ENCODE data around the gene PCDHGA1.
"Not testable (repeated sequence)": the region's sequence is repeated elsewhere in the genome, so short reads cannot be mapped to it uniquely, and the experiment has no call there.

The PCDHGA1 gene

DNA sequence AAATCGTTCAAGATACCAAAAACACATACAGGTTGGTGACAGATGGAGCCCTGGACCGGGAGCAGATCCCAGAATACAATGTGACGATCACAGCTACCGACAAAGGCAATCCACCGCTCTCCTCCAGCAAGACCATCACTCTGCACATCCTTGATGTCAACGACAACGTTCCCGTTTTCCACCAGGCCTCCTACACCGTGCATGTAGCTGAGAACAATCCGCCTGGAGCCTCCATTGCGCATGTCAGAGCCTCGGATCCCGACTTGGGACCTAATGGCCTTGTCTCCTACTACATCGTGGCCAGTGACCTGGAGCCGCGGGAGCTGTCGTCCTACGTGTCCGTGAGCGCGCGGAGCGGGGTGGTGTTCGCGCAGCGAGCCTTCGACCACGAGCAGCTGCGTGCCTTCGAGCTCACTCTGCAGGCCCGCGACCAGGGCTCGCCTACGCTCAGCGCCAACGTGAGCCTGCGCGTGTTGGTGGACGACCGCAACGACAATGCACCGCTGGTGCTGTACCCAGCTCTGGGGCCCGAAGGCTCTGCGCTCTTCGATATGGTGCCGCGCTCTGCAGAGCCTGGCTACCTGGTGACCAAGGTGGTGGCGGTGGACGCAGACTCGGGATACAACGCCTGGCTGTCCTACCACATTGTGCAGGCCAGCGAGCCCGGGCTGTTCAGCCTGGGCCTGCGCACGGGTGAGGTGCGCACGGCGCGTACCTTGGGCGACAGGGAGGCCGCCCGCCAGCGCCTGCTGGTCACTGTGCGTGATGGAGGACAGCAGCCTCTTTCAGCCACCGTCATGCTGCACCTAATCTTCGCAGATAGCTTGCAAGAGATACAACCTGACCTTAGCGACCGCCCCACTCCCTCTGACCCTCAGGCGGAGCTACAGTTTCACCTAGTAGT lies 41.5 kb downstream of the PCDHGA1 start:
- TF ChIP-seq EZH2phosphoT487 (IDR thresholded peaks at IDR 0.05; ENCODE audit: low read depth) (no peak), CTCF (IDR thresholded peaks at IDR 0.05; ENCODE audit: low read depth, low read length) (no peak)
- no peak overlapping the region for H3K4me2 ChIP-seq (ENCODE audit: low read length)
- H4K20me1 ChIP-seq (ENCODE audit: insufficient read depth, low read length), result no peaks in the 10 kb centered on the region
- H2AFZ ChIP-seq (ENCODE audit: low read depth, low read length), result no peak overlapping the region
- H3K4me3 ChIP-seq (ENCODE audit: low read length), result no peak overlapping the region
- H3K4me1 ChIP-seq (ENCODE audit: low read length), result no peaks in the 10 kb centered on the region
- H3K27me3 ChIP-seq (ENCODE audit: low read depth, low read length), result no peaks in the 10 kb centered on the region
- no peak overlapping the region for H3K27ac ChIP-seq (ENCODE audit: low read length)
- no peaks in the 10 kb centered on the region for H3K9me3 ChIP-seq (ENCODE audit: insufficient read depth, low read length)
- no peaks in the 10 kb centered on the region for H3K79me2 ChIP-seq (ENCODE audit: low read length)
- H3K36me3 ChIP-seq (replicated peaks; ENCODE audit: low read depth, low read length), result no peaks in the 10 kb centered on the region
- no peak overlapping the region for H3K9ac ChIP-seq (ENCODE audit: low read length)

- TF ChIP-seq EZH2phosphoT487 (IDR thresholded peaks at IDR 0.05; ENCODE audit: low read depth) (no peak), CTCF (IDR thresholded peaks at IDR 0.05; ENCODE audit: low read depth, low read length) (no peak)
- Histone ChIP-seq H2AFZ (ENCODE audit: low read depth, low read length) (no peak within 1 kb of the TSS), H3K36me3 (replicated peaks; ENCODE audit: low read depth, low read length) (no peaks in the 10 kb centered on the region), H3K79me2 (ENCODE audit: low read length) (no peaks in the 10 kb centered on the region), H3K9me3 (ENCODE audit: insufficient read depth, low read length) (no peaks in the 10 kb centered on the region), H3K27me3 (ENCODE audit: low read depth, low read length) (no peaks in the 10 kb centered on the region), H3K9ac (ENCODE audit: low read length) (no peak within 1 kb of the TSS), H4K20me1 (ENCODE audit: insufficient read depth, low read length) (no peaks in the 10 kb centered on the region), H3K27ac (ENCODE audit: low read length) (no peak within 1 kb of the TSS), H3K4me3 (ENCODE audit: low read length) (no peak within 1 kb of the TSS), H3K4me2 (ENCODE audit: low read length) (no peak within 1 kb of the TSS), H3K4me1 (ENCODE audit: low read length) (no peaks in the 10 kb centered on the region)
Measured at GRCh38 chr5:141373673-141374317, 43.5 kb downstream of the PCDHGA1 start, which contains the start of gene PCDHGA6. Gene PCDHGA6, plus strand, starts transcription at chr5:141373891. Its CDS starts 193 bp downstream, at chr5:141374084.

DNA sequence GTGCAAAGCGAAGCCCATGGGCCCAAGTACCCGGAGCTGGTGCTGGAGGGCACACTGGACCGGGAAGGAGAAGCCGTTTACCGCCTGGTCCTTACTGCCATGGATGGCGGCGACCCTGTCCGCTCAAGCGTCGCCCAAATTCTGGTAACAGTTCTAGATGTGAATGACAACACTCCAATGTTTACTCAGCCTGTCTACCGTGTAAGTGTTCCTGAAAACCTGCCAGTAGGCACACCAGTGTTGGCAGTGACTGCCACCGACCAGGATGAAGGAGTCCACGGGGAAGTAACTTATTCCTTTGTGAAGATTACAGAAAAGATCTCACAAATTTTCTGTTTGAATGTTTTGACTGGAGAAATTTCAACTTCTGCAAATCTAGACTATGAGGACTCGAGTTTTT lies 44.3 kb downstream of the PCDHGA1 start:
- Histone ChIP-seq H3K4me1 (ENCODE audit: low read length) (no peaks in the 10 kb centered on the region), H3K79me2 (ENCODE audit: low read length) (no peaks in the 10 kb centered on the region), H2AFZ (ENCODE audit: low read depth, low read length) (no peak overlapping the region), H3K27me3 (ENCODE audit: low read depth, low read length) (no peaks in the 10 kb centered on the region), H3K36me3 (replicated peaks; ENCODE audit: low read depth, low read length) (no peaks in the 10 kb centered on the region), H3K27ac (ENCODE audit: low read length) (no peak overlapping the region), H3K4me3 (ENCODE audit: low read length) (no peak overlapping the region), H3K9ac (ENCODE audit: low read length) (no peak overlapping the region), H3K4me2 (ENCODE audit: low read length) (no peak overlapping the region), H3K9me3 (ENCODE audit: insufficient read depth, low read length) (no peaks in the 10 kb centered on the region), H4K20me1 (ENCODE audit: insufficient read depth, low read length) (no peaks in the 10 kb centered on the region)
- TF ChIP-seq EZH2phosphoT487 (IDR thresholded peaks at IDR 0.05; ENCODE audit: low read depth) (no peak), CTCF (IDR thresholded peaks at IDR 0.05; ENCODE audit: low read depth, low read length) (no peak)

GRCh38 chr5:141375444-141376155 lies 45.3 kb downstream of the PCDHGA1 start:
- H2AFZ ChIP-seq (ENCODE audit: low read depth, low read length); H3K9me3 ChIP-seq (ENCODE audit: insufficient read depth, low read length); H3K79me2 ChIP-seq (ENCODE audit: low read length); H3K36me3 ChIP-seq (replicated peaks; ENCODE audit: low read depth, low read length); H3K27ac ChIP-seq (ENCODE audit: low read length); H3K4me2 ChIP-seq (ENCODE audit: low read length); H4K20me1 ChIP-seq (ENCODE audit: insufficient read depth, low read length); H3K4me1 ChIP-seq (ENCODE audit: low read length); H3K9ac ChIP-seq (ENCODE audit: low read length); H3K4me3 ChIP-seq (ENCODE audit: low read length); H3K27me3 ChIP-seq (ENCODE audit: low read depth, low read length): not testable (repeated sequence)
